ENCODE results near the gene ABCF2. TPM values are rescaled to one million over a fixed set of nuclear protein-coding genes. Genes with fewer than 3 reads are reported as not detected.

The ABCF2 gene
- total RNA-seq, 4 donors from 2014 or later, result 10.0 to 30.8 (median 27.8) TPM

- peaks cover 14 to 24% (median 17%) of the 10 kb centered on the region in 4 donors for H3K4me1 ChIP-seq
- H3K27me3 ChIP-seq, result no peaks in the 10 kb centered on the region
- peaks cover 0 to 22% (median 2%) of the 10 kb centered on the region in 4 donors for H3K36me3 ChIP-seq
- WGBS, 2 donors (ENCODE audit: low coverage in 1 of 2), result 93% methylated on average over 9 of the region's 9 CpGs; no CpG with 5 or more reads in 1 of the 2 donors
- intact Hi-C loops (cut with DNase I; ENCODE audit: low total_unique reads) (no loop called here), in situ Hi-C loops (cut with MboI; ENCODE audit: low pct_ligation_motif_present in 1 of 4, low pct_unique_long_range_greater_than_20kb in 1 of 4, low sequenced_read_pairs in 3 of 4) (no loop called here)
- H3K4me3 ChIP-seq, result peak overlapping the region in 1 of 4 donors; percentile 98
- no peak overlapping the region for H3K27ac ChIP-seq
- TF ChIP-seq EP300 (IDR thresholded peaks at IDR 0.05; ENCODE audit: low read depth), result no peak
- no peak for TF ChIP-seq POLR2AphosphoS5 (IDR thresholded peaks at IDR 0.05)
- no peak for TF ChIP-seq CTCF (IDR thresholded peaks at IDR 0.05)
- no peak for TF ChIP-seq POLR2A (IDR thresholded peaks at IDR 0.05)
- no peaks in the 10 kb centered on the region for H3K9me3 ChIP-seq
- DNase-seq, result no peak
Measured at GRCh38 chr7:151233804-151234203, 6.8 kb upstream of the ABCF2 start.

DNA sequence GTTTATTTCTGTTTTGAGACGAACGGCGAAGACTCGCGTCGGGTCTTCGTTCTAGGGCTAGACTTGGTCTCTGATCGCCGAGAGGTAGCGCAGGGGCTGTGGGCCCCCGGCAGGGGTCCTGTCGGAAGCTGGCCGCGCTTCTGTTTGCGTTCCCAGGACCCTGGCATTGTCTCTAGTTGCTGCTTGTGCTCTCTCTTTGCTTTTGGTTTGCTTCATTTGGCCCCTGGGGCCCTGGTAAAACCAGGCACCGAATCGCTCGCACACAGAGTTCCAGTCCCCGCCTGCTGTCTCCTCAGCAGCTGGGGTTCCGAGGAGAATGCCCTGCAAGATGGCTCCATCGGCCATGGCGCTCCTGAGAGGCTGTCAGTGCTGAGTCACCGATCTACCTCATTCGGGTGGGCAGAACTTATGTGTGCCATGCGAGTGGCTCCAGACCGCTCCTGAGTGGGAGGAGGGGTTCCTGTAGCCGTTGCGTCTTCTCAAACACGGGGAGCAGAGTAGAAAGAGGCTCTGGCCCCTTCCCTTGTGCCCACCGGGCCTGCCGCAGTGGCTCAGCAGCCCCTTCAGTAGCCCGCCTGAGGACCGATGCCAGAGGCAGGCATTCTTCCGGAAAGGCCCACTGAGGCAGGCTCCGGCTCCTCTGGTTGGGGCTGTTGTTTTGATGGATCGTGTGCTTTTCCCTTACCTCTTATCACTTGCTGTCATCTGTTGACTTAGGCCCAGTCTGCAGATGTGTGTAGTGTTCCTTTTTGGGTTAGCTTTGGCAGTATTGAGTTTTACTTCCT lies 6.1 kb upstream of the ABCF2 start:
- DNase-seq, result no peak
- in situ Hi-C loops (cut with MboI; ENCODE audit: low pct_ligation_motif_present in 1 of 4, low pct_unique_long_range_greater_than_20kb in 1 of 4, low sequenced_read_pairs in 3 of 4), result no loop called here
- no peaks in the 10 kb centered on the region for H3K9me3 ChIP-seq
- intact Hi-C loops (cut with DNase I; ENCODE audit: low total_unique reads), result no loop called here
- peak overlapping the region; percentile 82 to 91 (median 88) for H3K27ac ChIP-seq
- no peaks in the 10 kb centered on the region for H3K27me3 ChIP-seq
- H3K4me3 ChIP-seq, result peak overlapping the region; percentile 90 to 99 (median 96)
- H3K36me3 ChIP-seq, result peaks cover 0 to 16% (median 0%) of the 10 kb centered on the region in 4 donors
- TF ChIP-seq POLR2AphosphoS5 (IDR thresholded peaks at IDR 0.05), result no peak
- no peak for TF ChIP-seq POLR2A (IDR thresholded peaks at IDR 0.05)
- no peak for TF ChIP-seq CTCF (IDR thresholded peaks at IDR 0.05)
- no peak for TF ChIP-seq EP300 (IDR thresholded peaks at IDR 0.05; ENCODE audit: low read depth)
- peaks cover 14 to 29% (median 20%) of the 10 kb centered on the region in 4 donors for H3K4me1 ChIP-seq
- 13% methylated on average over 29 of the region's 36 CpGs; no CpG with 5 or more reads in 1 of the 2 donors for WGBS, 2 donors (ENCODE audit: low coverage in 1 of 2)

DNA sequence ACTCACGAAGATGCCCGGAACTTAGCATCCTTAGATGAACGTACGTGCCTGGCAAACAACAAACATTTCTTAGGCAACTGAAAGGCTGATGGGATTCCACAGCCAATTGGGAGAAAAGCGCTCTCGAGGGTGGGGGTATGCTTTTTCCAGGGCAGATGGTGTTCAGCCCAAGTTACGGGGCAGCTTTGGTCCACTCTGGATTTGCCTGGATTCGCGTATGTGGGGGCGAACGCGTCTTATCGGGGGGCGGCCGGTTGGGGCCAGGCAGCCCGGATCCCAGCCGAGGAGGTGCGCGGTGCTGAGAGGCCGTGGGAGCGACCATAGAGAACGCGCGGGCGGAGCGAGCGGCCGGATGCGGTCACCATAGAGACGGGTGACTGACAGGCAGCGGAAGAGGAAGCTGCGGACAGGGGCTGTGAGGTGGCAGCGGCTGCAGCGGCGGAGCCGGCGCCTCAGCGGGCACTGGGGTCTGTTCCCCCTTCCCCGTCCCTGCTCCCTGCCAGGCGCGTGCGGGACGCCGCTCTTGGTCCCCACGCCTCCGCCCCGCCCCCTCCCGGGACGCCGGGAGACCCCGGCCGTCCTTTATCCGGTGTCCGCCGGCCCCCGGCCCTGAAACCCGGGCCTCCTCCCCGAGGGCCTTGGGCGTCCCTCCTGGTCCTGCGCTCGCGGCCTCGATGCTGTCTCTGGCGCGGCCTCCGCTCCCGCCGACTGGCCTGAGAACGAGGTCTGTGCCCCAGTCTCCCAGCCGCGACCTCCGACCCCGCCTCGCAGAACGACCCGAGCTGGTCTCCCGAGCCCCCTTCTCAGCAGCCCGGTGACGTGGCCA lies 5.3 kb upstream of the ABCF2 start, which contains the start of gene CHPF2:
TSS of gene CHPF2 (plus strand) at position 393 of the 826 bp plus-strand sequence. CDS start 1,529 bp downstream, outside the sequence.
- Histone ChIP-seq H3K27ac (peak within 1 kb of the TSS; percentile 82 to 91 (median 88)), H3K36me3 (peaks cover 0 to 16% (median 0%) of the 10 kb centered on the region in 4 donors), H3K9me3 (no peaks in the 10 kb centered on the region), H3K4me1 (peaks cover 14 to 34% (median 25%) of the 10 kb centered on the region in 4 donors), H3K27me3 (no peaks in the 10 kb centered on the region), H3K4me3 (peak within 1 kb of the TSS; percentile 90 to 99 (median 96))
- peak; percentile 85 for TF ChIP-seq POLR2A (IDR thresholded peaks at IDR 0.05)
- peak; percentile 85 to 92 (median 88) for TF ChIP-seq POLR2AphosphoS5 (IDR thresholded peaks at IDR 0.05)
- no peak for TF ChIP-seq CTCF (IDR thresholded peaks at IDR 0.05)
- TF ChIP-seq EP300 (IDR thresholded peaks at IDR 0.05; ENCODE audit: low read depth), result no peak
- WGBS, 2 donors (ENCODE audit: low coverage in 1 of 2), result 0 to 1% methylated on average over 3 to 38 of the region's 79 CpGs
- peak; percentile 95 for DNase-seq
- in situ Hi-C loops (cut with MboI; ENCODE audit: low pct_ligation_motif_present in 1 of 4, low pct_unique_long_range_greater_than_20kb in 1 of 4, low sequenced_read_pairs in 3 of 4), result no loop called here
- intact Hi-C loops (cut with DNase I; ENCODE audit: low total_unique reads), result no loop called here

- Histone ChIP-seq H3K36me3 (peaks cover 0 to 10% (median 0%) of the 10 kb centered on the region in 4 donors), H3K4me3 (no peak overlapping the region), H3K4me1 (peaks cover 18 to 39% (median 30%) of the 10 kb centered on the region in 4 donors), H3K27me3 (no peaks in the 10 kb centered on the region), H3K9me3 (no peaks in the 10 kb centered on the region), H3K27ac (no peak overlapping the region)
- TF ChIP-seq POLR2AphosphoS5 (IDR thresholded peaks at IDR 0.05) (no peak), CTCF (IDR thresholded peaks at IDR 0.05) (no peak), POLR2A (IDR thresholded peaks at IDR 0.05) (no peak), EP300 (IDR thresholded peaks at IDR 0.05; ENCODE audit: low read depth) (no peak)
- 75 to 84% methylated on average over 1 of the region's 1 CpG for WGBS, 2 donors (ENCODE audit: low coverage in 1 of 2)
- in situ Hi-C loops (cut with MboI; ENCODE audit: low pct_ligation_motif_present in 1 of 4, low pct_unique_long_range_greater_than_20kb in 1 of 4, low sequenced_read_pairs in 3 of 4), result no loop called here
- DNase-seq, result no peak
- intact Hi-C loops (cut with DNase I; ENCODE audit: low total_unique reads), result no loop called here
Measured at GRCh38 chr7:151231080-151231479, 4.1 kb upstream of the ABCF2 start.
